ENCODE data around the gene LBHD2.

DNA sequence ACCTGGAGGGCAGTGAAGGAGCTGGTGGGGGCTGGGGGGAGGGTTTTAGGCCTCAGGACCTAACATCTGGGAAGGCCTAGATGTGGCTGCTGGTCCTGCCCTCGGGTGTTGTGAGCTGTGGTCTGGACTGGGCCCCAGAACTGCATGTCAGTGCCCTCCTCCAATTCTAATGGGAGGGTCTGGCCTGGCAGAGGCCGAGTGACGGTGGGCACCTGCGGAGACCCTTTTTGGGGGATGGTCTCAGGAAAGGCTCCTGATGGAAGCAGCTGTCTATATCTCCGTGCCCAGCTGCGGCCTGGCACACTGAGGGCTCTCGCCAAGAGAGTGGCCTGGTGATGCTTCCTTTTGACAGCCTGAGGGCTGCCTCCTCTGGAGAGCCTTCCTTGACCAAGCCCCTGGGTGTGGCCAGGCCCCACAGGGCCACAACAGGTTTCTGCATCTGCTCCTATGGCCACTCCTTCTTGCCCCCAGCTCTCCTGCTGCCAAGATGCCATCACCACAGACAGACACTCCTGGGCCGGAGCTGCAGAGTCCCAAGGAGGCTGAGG, 15.8 kb downstream of the LBHD2 start:
- TF ChIP-seq CTCF (IDR thresholded peaks at IDR 0.05; ENCODE audit: low read depth, low read length, poor library complexity, severe bottlenecking): no peak
- no peak for TF ChIP-seq EZH2phosphoT487 (IDR thresholded peaks at IDR 0.05; ENCODE audit: borderline replicate concordance, low read length)

Data from DOHH2 (cell line).